Bronchus fibroblast of lung (primary cell): Measurements from ENCODE around the gene HIF1AN. TPM values are rescaled to one million over a fixed set of nuclear protein-coding genes. Genes with fewer than 3 reads are reported as not detected.

ENCODE experiments used
- total RNA-seq: library from RNA; depleted of rRNA; stranded (reverse); fragments of >200 nt; gene quantifications from 2 replicates; pipeline ENCODE4 v1.2.3, GENCODE V29; 2015

Gene HIF1AN
- total RNA-seq: 6.7 and 6.9 TPM in 2 replicates

GRCh38 chr10:100535715-100536353, at the start of gene HIF1AN:
Gene HIF1AN (plus strand): TSS chr10:100535943. CDS start chr10:100535959, 16 bp downstream.

GRCh38 chr10:100519311-100520051, 16.3 kb upstream of the HIF1AN start, which contains the start of gene SEC31B:
Gene SEC31B (minus strand): TSS chr10:100519861. CDS start chr10:100516952, 2,909 bp downstream.

GRCh38 chr10:100529475-100530298, 6.1 kb upstream of the HIF1AN start, which contains the start of gene NDUFB8:
Gene NDUFB8 (minus strand): TSS chr10:100529871. CDS start chr10:100529851, 20 bp downstream.

Other genes starting within 250 kb of the HIF1AN start
- 16.5 and 24.0 TPM in 2 replicates for gene BLOC1S2, start 249.3 kb upstream of the HIF1AN start, total RNA-seq
- not detected in 2 replicates for gene PKD2L1, start 205.7 kb upstream of the HIF1AN start, total RNA-seq
- gene SCD, start 188.7 kb upstream of the HIF1AN start, total RNA-seq: 820 and 879 TPM in 2 replicates
- not detected in 2 replicates for gene WNT8B, start 72.9 kb upstream of the HIF1AN start, total RNA-seq
- gene SEC31B, start 16.1 kb upstream of the HIF1AN start, total RNA-seq: 1.5 and 1.7 TPM in 2 replicates
- gene NDUFB8, start 6.1 kb upstream of the HIF1AN start, total RNA-seq: 263 and 269 TPM in 2 replicates
- gene PAX2, start 209.6 kb downstream of the HIF1AN start, total RNA-seq: not detected in 2 replicates